IgD-negative memory B cell (primary cell): ENCODE measurements around the gene CELA2A. TPM values are rescaled to one million over a fixed set of nuclear protein-coding genes. Genes with fewer than 3 reads are reported as not detected.
"Not testable (repeated sequence)": the region's sequence is repeated elsewhere in the genome, so short reads cannot be mapped to it uniquely, and the experiment has no call there.

ENCODE experiments used
- H3K27ac Mint-ChIP-seq, 3 donors: one replicate each; pipeline ENCODE4 v1.8.0; 2020 to 2022; ENCODE audit warnings: mild to moderate bottlenecking in 3 of 3, mixed read lengths in 3 of 3, moderate library complexity in 1 of 3
- H3K27me3 Mint-ChIP-seq: one replicate; pipeline ENCODE4 v1.8.0; 2021; ENCODE audit warnings: mixed read lengths
- H3K36me3 Mint-ChIP-seq: one replicate; pipeline ENCODE4 v1.8.0; 2020; ENCODE audit warnings: mild to moderate bottlenecking, mixed read lengths
- H3K4me1 Mint-ChIP-seq, 3 donors: one replicate each; pipeline ENCODE4 v1.8.0; 2020 to 2022; ENCODE audit warnings: mixed read lengths in 3 of 3, mild to moderate bottlenecking in 1 of 3
- H3K4me3 Mint-ChIP-seq, 4 donors: one replicate each; pipeline ENCODE4 v1.8.0; 2020 to 2022; ENCODE audit warnings: mild to moderate bottlenecking in 4 of 4, mixed read lengths in 4 of 4, moderate library complexity in 3 of 4
- H3K9me3 Mint-ChIP-seq, 3 donors: one replicate each; pipeline ENCODE4 v1.8.0; 2020 to 2021; ENCODE audit warnings: mixed read lengths in 3 of 3, mild to moderate bottlenecking in 1 of 3
- polyA plus RNA-seq: library from polyadenylated mRNA; unstranded; fragments of 300-500 nt; fragmentation: Illumina TruSeq; gene quantifications from one replicate; pipeline ENCODE4 v1.2.3, GENCODE V29; 2021

The CELA2A gene
- polyA plus RNA-seq, 1 donor from 2014 or later: not detected

DNA sequence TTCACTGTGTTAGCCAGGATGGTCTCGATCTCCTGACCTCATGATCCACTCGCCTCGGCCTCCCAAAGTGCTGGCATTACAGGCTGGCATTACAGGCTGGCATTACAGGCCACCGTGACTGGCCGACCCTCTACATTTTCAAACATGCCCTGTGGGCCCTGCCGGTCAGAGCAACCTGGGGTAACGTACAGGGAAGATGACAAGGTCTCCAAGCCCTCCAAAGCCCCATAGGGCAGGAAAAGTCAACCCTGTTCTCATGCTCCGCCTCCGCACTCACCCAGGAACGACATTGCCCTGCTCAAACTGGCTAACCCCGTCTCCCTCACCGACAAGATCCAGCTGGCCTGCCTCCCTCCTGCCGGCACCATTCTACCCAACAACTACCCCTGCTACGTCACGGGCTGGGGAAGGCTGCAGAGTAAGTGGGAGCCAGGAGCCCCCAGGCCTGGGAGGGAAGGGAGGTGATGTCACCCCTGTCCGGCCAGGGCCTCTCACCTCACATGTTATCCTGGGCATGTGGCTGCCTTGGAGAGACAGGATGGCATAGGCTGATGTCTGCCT lies 26.5 kb downstream of the CELA2A start:
- H3K4me1 Mint-ChIP-seq, H3K27me3 Mint-ChIP-seq, H3K36me3 Mint-ChIP-seq, H3K4me3 Mint-ChIP-seq, H3K9me3 Mint-ChIP-seq, H3K27ac Mint-ChIP-seq: not testable (repeated sequence)

DNA sequence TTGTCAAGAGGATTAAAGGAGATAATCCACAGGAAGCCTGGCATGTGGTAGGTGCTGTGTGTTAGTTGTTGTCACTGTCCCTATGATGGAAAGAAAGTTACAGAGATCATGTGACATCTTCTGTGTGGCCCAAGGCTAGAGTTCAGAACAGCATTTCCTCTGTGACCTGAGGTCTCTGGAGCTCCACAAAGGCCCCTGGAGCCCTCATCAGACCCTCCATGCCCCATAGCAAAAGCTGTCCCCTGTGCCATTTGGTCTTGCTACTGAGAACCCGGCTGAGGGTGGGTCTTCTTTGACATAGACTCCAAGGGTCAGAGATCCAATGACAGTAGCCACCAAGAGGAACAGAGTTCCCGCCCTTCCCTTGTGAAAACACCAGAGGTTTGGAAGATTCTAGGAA lies 27.4 kb downstream of the CELA2A start:
- H3K27me3 Mint-ChIP-seq: no peaks in the 10 kb centered on the region
- H3K27ac Mint-ChIP-seq: no peak overlapping the region
- no peak overlapping the region for H3K4me3 Mint-ChIP-seq
- no peaks in the 10 kb centered on the region for H3K4me1 Mint-ChIP-seq
- no peaks in the 10 kb centered on the region for H3K9me3 Mint-ChIP-seq
- H3K36me3 Mint-ChIP-seq: peaks cover 11% of the 10 kb centered on the region

DNA sequence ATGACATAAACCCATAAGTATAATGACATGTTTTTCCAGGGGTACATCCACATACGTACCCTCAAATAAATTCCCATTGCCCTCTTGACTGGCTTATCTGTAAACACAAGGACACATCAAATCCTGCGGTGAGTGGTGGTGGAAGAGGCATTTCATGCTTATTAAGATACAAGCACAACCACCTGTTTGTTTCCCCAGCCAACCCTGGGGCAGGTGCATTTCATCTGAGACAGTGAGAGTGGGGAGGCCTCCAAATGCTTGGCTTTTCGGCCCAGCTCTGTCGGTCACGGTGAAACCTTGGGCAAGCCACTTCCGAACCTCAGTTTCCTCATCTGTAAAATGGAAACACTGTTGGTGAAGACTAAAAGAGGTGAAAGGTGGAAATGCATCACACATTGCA lies 27.9 kb downstream of the CELA2A start:
- H3K4me1 Mint-ChIP-seq, H3K4me3 Mint-ChIP-seq, H3K27me3 Mint-ChIP-seq, H3K9me3 Mint-ChIP-seq: not testable (repeated sequence)
- H3K27ac Mint-ChIP-seq: peak overlapping the region in 1 of 3 donors; percentile 47
- peaks cover 11% of the 10 kb centered on the region for H3K36me3 Mint-ChIP-seq

- Mint-ChIP-seq H3K4me3 (no peak overlapping the region), H3K27me3 (no peaks in the 10 kb centered on the region), H3K27ac (no peak overlapping the region), H3K36me3 (peaks cover 14% of the 10 kb centered on the region), H3K9me3 (no peaks in the 10 kb centered on the region), H3K4me1 (no peaks in the 10 kb centered on the region)
Measured at GRCh38 chr1:15485636-15486035, 29.1 kb downstream of the CELA2A start.

DNA sequence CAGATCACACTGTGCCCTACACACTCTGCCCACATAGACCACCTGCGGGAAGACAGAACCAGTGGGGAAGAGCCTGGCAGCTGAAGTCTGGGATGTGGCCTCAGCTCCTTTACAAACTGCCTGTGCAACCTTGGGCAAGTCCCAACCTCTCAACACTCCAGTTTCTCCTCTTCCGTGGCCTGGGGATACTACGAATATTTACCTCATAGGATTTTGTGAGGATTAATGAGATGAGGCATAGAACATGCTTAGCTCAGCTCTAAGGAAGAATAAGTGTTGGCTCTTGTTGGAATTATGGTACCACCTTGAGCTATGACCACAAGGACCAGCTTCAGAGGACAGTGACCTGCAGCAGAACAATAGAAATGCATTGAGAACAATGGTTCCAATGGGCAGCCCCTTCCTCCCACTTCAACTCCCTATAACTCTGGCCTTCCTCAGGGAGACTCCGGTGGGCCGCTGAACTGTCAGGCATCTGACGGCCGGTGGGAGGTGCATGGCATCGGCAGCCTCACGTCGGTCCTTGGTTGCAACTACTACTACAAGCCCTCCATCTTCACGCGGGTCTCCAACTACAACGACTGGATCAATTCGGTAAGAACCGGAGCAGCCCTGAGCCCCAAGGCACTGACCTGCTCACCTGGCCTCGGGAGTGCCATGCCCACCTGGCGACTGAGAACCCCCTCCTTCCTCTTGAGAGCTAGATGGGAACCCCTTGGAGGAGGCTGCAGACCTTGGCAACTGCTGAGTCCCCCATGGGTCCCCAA lies 30.5 kb downstream of the CELA2A start:
- Mint-ChIP-seq H3K36me3 (peaks cover 14% of the 10 kb centered on the region), H3K27ac (peak overlapping the region in 1 of 3 donors; percentile 67)
- H3K9me3 Mint-ChIP-seq, H3K4me3 Mint-ChIP-seq, H3K4me1 Mint-ChIP-seq, H3K27me3 Mint-ChIP-seq: not testable (repeated sequence)

GRCh38 chr1:15488371-15488770 lies 31.8 kb downstream of the CELA2A start:
- H3K27ac Mint-ChIP-seq: no peak overlapping the region
- no peaks in the 10 kb centered on the region for H3K4me1 Mint-ChIP-seq
- H3K27me3 Mint-ChIP-seq: no peaks in the 10 kb centered on the region
- no peaks in the 10 kb centered on the region for H3K9me3 Mint-ChIP-seq
- H3K36me3 Mint-ChIP-seq: peaks cover 14% of the 10 kb centered on the region
- no peak overlapping the region for H3K4me3 Mint-ChIP-seq

DNA sequence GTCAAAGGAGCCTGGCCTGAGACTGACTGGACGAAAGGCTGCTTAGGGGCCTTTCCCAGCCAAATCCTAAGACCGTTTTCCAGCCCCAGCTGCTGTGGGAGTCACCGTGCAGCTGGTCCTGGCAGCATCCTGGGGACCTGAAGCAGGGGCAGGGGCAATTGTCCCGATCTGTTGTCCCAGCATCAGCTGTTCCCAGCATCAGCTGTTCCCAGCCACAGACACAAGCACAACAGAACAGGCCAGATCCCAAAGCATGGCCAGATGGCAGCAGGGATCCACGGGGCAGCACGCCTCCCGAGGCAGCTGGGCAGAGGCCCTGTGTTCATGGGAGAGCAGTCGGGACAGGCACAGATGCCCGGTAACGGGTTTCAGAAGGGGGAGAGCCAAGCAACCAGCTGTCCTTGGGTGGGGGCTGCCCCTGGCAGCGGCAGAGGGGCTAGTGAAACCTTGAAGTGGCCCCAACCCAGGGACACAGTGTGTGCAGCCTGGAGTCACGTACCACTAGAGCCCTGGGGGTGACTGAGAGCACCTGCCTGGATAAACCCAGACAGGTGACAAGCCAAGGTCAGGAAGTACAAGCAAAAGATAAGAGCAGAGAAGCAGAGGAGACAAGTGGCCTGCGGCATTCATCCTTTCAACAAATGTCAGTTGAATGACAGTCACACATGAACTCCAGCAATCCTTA lies 32.7 kb downstream of the CELA2A start:
- Mint-ChIP-seq H3K4me3 (no peak overlapping the region), H3K27me3 (no peaks in the 10 kb centered on the region), H3K36me3 (peaks cover 14% of the 10 kb centered on the region)

GRCh38 chr1:15491010-15491409 lies 34.5 kb downstream of the CELA2A start:
- H3K4me3 Mint-ChIP-seq, H3K9me3 Mint-ChIP-seq, H3K27me3 Mint-ChIP-seq, H3K4me1 Mint-ChIP-seq, H3K27ac Mint-ChIP-seq: not testable (repeated sequence)
- H3K36me3 Mint-ChIP-seq: peaks cover 15% of the 10 kb centered on the region

More for the DNA sequence above, 32.7 kb downstream of the CELA2A start:
- Mint-ChIP-seq H3K4me1 (no peaks in the 10 kb centered on the region), H3K27ac (no peak overlapping the region), H3K9me3 (no peaks in the 10 kb centered on the region)

DNA sequence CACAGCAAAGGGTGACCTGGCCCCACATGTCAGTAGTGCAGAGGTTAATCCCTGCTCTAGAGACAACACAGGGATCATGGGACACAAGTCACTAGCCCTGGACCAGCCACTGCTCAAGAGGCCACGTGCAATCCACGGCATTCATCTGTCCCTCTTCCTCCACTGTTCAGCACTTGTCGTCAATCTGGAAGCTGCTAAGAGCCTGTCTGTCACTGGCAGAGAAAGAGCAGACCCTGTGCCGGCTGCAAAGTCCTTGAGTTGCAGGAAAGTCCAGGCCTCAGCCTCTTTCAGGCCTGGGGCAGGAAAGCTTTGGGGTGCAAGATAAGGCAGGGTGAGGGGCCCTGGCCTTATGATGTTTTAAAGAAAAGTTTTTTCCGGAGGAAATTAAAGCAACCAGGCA lies 36.1 kb downstream of the CELA2A start:
- no peaks in the 10 kb centered on the region for H3K27me3 Mint-ChIP-seq
- H3K9me3 Mint-ChIP-seq: no peaks in the 10 kb centered on the region
- no peaks in the 10 kb centered on the region for H3K4me1 Mint-ChIP-seq
- H3K36me3 Mint-ChIP-seq: peaks cover 9% of the 10 kb centered on the region
- H3K27ac Mint-ChIP-seq: no peak overlapping the region
- no peak overlapping the region for H3K4me3 Mint-ChIP-seq

GRCh38 chr1:15493869-15494390 lies 37.4 kb downstream of the CELA2A start:
- H3K27me3 Mint-ChIP-seq: no peaks in the 10 kb centered on the region
- no peak overlapping the region for H3K27ac Mint-ChIP-seq

GRCh38 chr1:15500184-15501178 lies 43.9 kb downstream of the CELA2A start:
- Mint-ChIP-seq H3K9me3 (no peaks in the 10 kb centered on the region), H3K27ac (no peak overlapping the region), H3K27me3 (no peaks in the 10 kb centered on the region), H3K36me3 (peaks cover 12% of the 10 kb centered on the region), H3K4me1 (no peaks in the 10 kb centered on the region), H3K4me3 (no peak overlapping the region)

More at GRCh38 chr1:15493869-15494390, 37.4 kb downstream of the CELA2A start:
- Mint-ChIP-seq H3K9me3 (no peaks in the 10 kb centered on the region), H3K4me3 (no peak overlapping the region), H3K36me3 (peaks cover 12% of the 10 kb centered on the region), H3K4me1 (no peaks in the 10 kb centered on the region)

GRCh38 chr1:15501208-15502032 lies 44.9 kb downstream of the CELA2A start:
- Mint-ChIP-seq H3K36me3 (peaks cover 10% of the 10 kb centered on the region), H3K9me3 (no peaks in the 10 kb centered on the region), H3K27ac (no peak overlapping the region), H3K27me3 (no peaks in the 10 kb centered on the region), H3K4me3 (no peak overlapping the region), H3K4me1 (no peaks in the 10 kb centered on the region)

DNA sequence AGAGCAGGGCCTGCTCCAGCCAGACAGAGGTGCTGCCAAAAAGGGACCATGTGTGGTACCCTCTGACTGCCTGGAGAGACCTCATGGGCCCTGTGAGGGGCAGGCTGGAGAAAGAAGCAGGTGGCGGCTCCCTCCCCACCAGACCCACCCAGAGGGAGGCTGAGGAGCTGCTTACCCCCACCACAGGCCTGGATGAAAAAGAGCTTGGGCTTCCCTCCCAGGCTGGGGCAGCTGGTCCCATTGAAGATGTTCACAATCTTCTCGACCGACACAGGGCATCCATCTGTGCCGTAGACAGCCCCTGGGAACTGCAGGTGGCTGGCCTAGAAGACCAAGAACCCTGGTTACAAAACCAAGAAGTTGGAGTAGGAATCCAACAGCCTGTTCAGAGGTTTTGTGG lies 47.9 kb downstream of the CELA2A start:
- no peaks in the 10 kb centered on the region for H3K27me3 Mint-ChIP-seq
- H3K9me3 Mint-ChIP-seq: no peaks in the 10 kb centered on the region
- peaks cover 1 to 6% (median 4%) of the 10 kb centered on the region in 3 donors for H3K4me1 Mint-ChIP-seq
- H3K27ac Mint-ChIP-seq: peak overlapping the region in 1 of 3 donors; percentile 31
- H3K4me3 Mint-ChIP-seq: no peak overlapping the region
- H3K36me3 Mint-ChIP-seq: peaks cover 2% of the 10 kb centered on the region

GRCh38 chr1:15506831-15507230 lies 50.3 kb downstream of the CELA2A start:
- Mint-ChIP-seq H3K27ac (no peak overlapping the region), H3K36me3 (peaks cover 8% of the 10 kb centered on the region), H3K4me1 (peaks cover 3 to 10% (median 9%) of the 10 kb centered on the region in 3 donors), H3K27me3 (no peaks in the 10 kb centered on the region), H3K9me3 (no peaks in the 10 kb centered on the region), H3K4me3 (no peak overlapping the region)
